Psoas muscle (tissue), 8 donors: ENCODE results near the gene LGALS8. TPM values are rescaled to one million over a fixed set of nuclear protein-coding genes. Genes with fewer than 3 reads are reported as not detected.

ENCODE experiments used
- ATAC-seq, 4 donors: fragments of 200-7000 bp; cut with Tn5 transposase; one replicate each; pipeline ENCODE4 v1.9.1; 2020; ENCODE audit warnings: moderate library complexity in 3 of 4, mild to moderate bottlenecking in 2 of 4
- DNase-seq, 2 donors: peaks; one replicate each; pipeline ENCODE4 v3.0.0-alpha.2; 2020
- H3K27ac ChIP-seq: fragments of 200-600 bp; one replicate; pipeline ENCODE4 v1.8.0; 2022
- H3K27me3 ChIP-seq, 3 donors: fragments of 200-600 bp in 1 of 3; one replicate each; pipeline versions ENCODE4 v1.6.1 to v1.8.0; 2013 to 2022; ENCODE audit warnings: low read length in 2 of 3, mild to moderate bottlenecking in 2 of 3, moderate library complexity in 1 of 3; ENCODE audit not compliant: insufficient read depth in 3 of 3
- H3K36me3 ChIP-seq, 2 donors: fragments of 200-600 bp in 1 of 2; one replicate each; pipeline versions ENCODE4 v1.6.1 to v1.8.0; 2013 to 2022; ENCODE audit warnings: low read depth in 1 of 2, mild to moderate bottlenecking in 1 of 2, moderate library complexity in 1 of 2; ENCODE audit not compliant: insufficient read depth in 1 of 2
- H3K4me1 ChIP-seq: fragments of 200-600 bp; one replicate; pipeline ENCODE4 v1.8.0; 2022
- H3K4me3 ChIP-seq: fragments of 200-600 bp; one replicate; pipeline ENCODE4 v1.8.0; 2022; ENCODE audit warnings: mild to moderate bottlenecking
- H3K9me3 ChIP-seq: fragments of 200-600 bp; one replicate; pipeline ENCODE4 v1.8.0; 2022
- CTCF ChIP-seq: fragments of 200-600 bp; IDR thresholded peaks from one replicate; pipeline ENCODE4 v1.8.0; 2022; ENCODE audit warnings: antibody characterized with exemption
- WGBS, 3 donors: extraction: QIAGEN DNeasy Blood & Tissue Kit; methylation state at CpG; one replicate each; pipeline versions ENCODE4 v1.1.6 to v1.1.7; 2013; 5-methylcytosine and 5-hydroxymethylcytosine counted together
- intact Hi-C, 2 donors: fragments of 100-400 bp; cut with DNase I; formaldehyde crosslinking; loops; one replicate each; pipeline versions ENCODE4 v1.11.0 to v1.14.2; 2022
- polyA plus RNA-seq, 3 donors: library from polyadenylated mRNA; stranded (reverse); fragments of 200-250 nt; gene quantifications; one replicate each; pipeline ENCODE4 v1.2.3, GENCODE V29; 2013
- total RNA-seq, 4 donors: library from RNA; stranded (reverse); fragmentation: NEBNext Ultra II Directional in 2 of 4; extraction: Animal tissue kit (Norgen Biotek cat#: 25700) in 2 of 4; gene quantifications; one replicate each; pipeline versions ENCODE4 v1.2.1 to v1.2.4, GENCODE V29; 2021 to 2023
- donor health status: healthy with polysubstance abuse.
- donor health status: DM: no; HTN: no; CAD: no; lungs with moderate emphysema.
- donor health status: Bipolar disorder and iron deficiency.
- donor health status: healthy.
- donor health status: DM: yes; HTN: yes; CAD: no.
- donor health status: DM: no; HTN: no; CAD: no.
- donor health status: DM: no; HTN: no; CAD: no.
- donor health status: DM: yes; HTN: yes; CAD: no.

The LGALS8 gene
- total and polyA plus RNA-seq, 7 donors, result 10.1 to 17.8 (median 12.8) TPM

GRCh38 chr1:236494082-236494481, 29.7 kb upstream of the LGALS8 start:
- DNase-seq (no peak), ATAC-seq (no peak)
- Histone ChIP-seq H3K9me3 (no peaks in the 10 kb centered on the region), H3K36me3 (no peaks in the 10 kb centered on the region), H3K4me1 (no peaks in the 10 kb centered on the region), H3K27ac (no peak overlapping the region), H3K4me3 (no peak overlapping the region), H3K27me3 (peaks cover 0 to 11% (median 2%) of the 10 kb centered on the region in 3 donors)
- intact Hi-C loops, result no loop called here
- TF ChIP-seq CTCF, result no peak
- 82 to 89% (median 83%) methylated on average over 11 of the region's 11 CpGs for WGBS, 3 donors

- TF ChIP-seq CTCF, result no peak
- Histone ChIP-seq H3K36me3 (no peaks in the 10 kb centered on the region), H3K4me1 (no peaks in the 10 kb centered on the region), H3K9me3 (no peaks in the 10 kb centered on the region), H3K27ac (no peak overlapping the region), H3K4me3 (no peak overlapping the region), H3K27me3 (peaks cover 0 to 11% (median 2%) of the 10 kb centered on the region in 3 donors)
- no peak for DNase-seq
- ATAC-seq, result no peak
- WGBS, 3 donors, result 31 to 40% (median 33%) methylated on average over 10 of the region's 10 CpGs
- intact Hi-C loops, result no loop called here
Observed at GRCh38 chr1:236494586-236495466, 29.0 kb upstream of the LGALS8 start.

- H3K9me3 ChIP-seq, result no peaks in the 10 kb centered on the region
- DNase-seq (no peak), ATAC-seq (no peak)
- TF ChIP-seq CTCF, result no peak
- H3K27ac ChIP-seq, result no peak overlapping the region
- 55 to 61% (median 58%) methylated on average over 10 to 11 of the region's 11 CpGs for WGBS, 3 donors
- no peak overlapping the region for H3K4me3 ChIP-seq
- intact Hi-C loops, result no loop called here
- H3K4me1 ChIP-seq, result no peaks in the 10 kb centered on the region
- no peaks in the 10 kb centered on the region for H3K36me3 ChIP-seq
- peaks cover 0 to 11% (median 2%) of the 10 kb centered on the region in 3 donors for H3K27me3 ChIP-seq
Observed at GRCh38 chr1:236495467-236496112, 28.2 kb upstream of the LGALS8 start.

GRCh38 chr1:236497908-236498307, 25.9 kb upstream of the LGALS8 start:
- TF ChIP-seq CTCF, result no peak
- H3K27me3 ChIP-seq, result peaks cover 0 to under 1% (median under 1%) of the 10 kb centered on the region in 3 donors
- no peaks in the 10 kb centered on the region for H3K4me1 ChIP-seq
- ATAC-seq, result no peak
- H3K27ac ChIP-seq, result no peak overlapping the region
- H3K36me3 ChIP-seq, result no peaks in the 10 kb centered on the region
- no peak for DNase-seq
- H3K4me3 ChIP-seq, result no peak overlapping the region
- WGBS, 3 donors, result 71 to 84% (median 73%) methylated on average over 6 of the region's 6 CpGs
- intact Hi-C loops, result no loop called here
- H3K9me3 ChIP-seq, result no peaks in the 10 kb centered on the region
